Ascending aorta (tissue), 2 donors: ENCODE data around the gene APOC1. TPM values are rescaled to one million over a fixed set of nuclear protein-coding genes. Genes with fewer than 3 reads are reported as not detected.

ENCODE experiments used
- DNase-seq, 2 donors: peaks; one replicate each; pipeline ENCODE4 v3.0.0-alpha.2; 2019; ENCODE audit warnings: low spot score in 2 of 2
- H3K27ac ChIP-seq, 2 donors: fragments of 200-600 bp; sonication (generic); one replicate each; pipeline ENCODE4 v1.5.1; 2016 to 2017; ENCODE audit warnings: mild to moderate bottlenecking in 1 of 2
- H3K27me3 ChIP-seq: fragments of 200-600 bp; sonication (generic); one replicate; pipeline ENCODE4 v1.5.1; 2017
- H3K36me3 ChIP-seq, 2 donors: fragments of 200-600 bp; sonication (generic); one replicate each; pipeline ENCODE4 v1.5.1; 2016
- H3K4me1 ChIP-seq, 2 donors: fragments of 200-600 bp; sonication (generic); one replicate each; pipeline ENCODE4 v1.5.1; 2016 to 2017; ENCODE audit warnings: mild to moderate bottlenecking in 1 of 2
- H3K4me3 ChIP-seq, 2 donors: fragments of 200-600 bp; sonication (generic); one replicate each; pipeline ENCODE4 v1.5.1; 2016 to 2017; ENCODE audit warnings: mild to moderate bottlenecking in 1 of 2
- H3K9me3 ChIP-seq, 2 donors: fragments of 200-600 bp; sonication (generic); one replicate each; pipeline ENCODE4 v1.5.1; 2016
- intact Hi-C: fragments of 100-400 bp; cut with DNase I; formaldehyde crosslinking; loops from one replicate; pipeline ENCODE4 v1.15.1; 2023
- total RNA-seq: library from RNA; depleted of rRNA; stranded (reverse); fragments of >200 nt; gene quantifications from one replicate; pipeline ENCODE4 v1.1.0, GENCODE V29; 2016
- TF ChIP-seq, protein P1 (sequence below), 3 experiments: fragments of 200-600 bp in 2 of 3; fragments of 450-650 bp in 1 of 3; sonication (generic) in 2 of 3; IDR thresholded peaks; one replicate each; pipeline ENCODE4 v1.5.1; 2016 to 2019; ENCODE audit warnings: antibody characterized with exemption in 3 of 3, mild to moderate bottlenecking in 1 of 3, moderate library complexity in 1 of 3

Gene APOC1
- total RNA-seq, 1 donor from 2014 or later = 17.0 TPM

DNA sequence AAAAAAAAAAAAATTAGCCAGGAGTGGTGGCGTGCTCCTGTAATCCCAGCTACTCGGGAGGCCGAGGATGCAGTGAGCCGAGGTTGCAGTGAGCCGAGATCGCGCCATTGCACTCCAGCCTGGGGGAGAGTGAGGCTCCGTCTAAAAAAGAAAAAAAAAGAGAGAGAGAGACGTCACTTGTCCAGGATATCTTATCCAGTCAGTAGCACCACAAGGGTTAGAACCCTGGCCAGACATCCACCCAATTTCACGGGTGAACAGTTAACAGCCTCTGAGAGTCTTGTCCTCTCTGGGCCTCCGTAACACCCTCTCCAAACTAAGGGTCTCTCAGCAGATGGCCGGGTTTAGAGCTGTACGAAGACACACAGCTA, 39.9 kb downstream of the APOC1 start:
- peak overlapping the region; percentile 89 to 91 for H3K27ac ChIP-seq
- H3K27me3 ChIP-seq = no peaks in the 10 kb centered on the region
- H3K36me3 ChIP-seq = peaks cover 0 to 6% of the 10 kb centered on the region in 2 donors
- TF ChIP-seq, protein P1, sequence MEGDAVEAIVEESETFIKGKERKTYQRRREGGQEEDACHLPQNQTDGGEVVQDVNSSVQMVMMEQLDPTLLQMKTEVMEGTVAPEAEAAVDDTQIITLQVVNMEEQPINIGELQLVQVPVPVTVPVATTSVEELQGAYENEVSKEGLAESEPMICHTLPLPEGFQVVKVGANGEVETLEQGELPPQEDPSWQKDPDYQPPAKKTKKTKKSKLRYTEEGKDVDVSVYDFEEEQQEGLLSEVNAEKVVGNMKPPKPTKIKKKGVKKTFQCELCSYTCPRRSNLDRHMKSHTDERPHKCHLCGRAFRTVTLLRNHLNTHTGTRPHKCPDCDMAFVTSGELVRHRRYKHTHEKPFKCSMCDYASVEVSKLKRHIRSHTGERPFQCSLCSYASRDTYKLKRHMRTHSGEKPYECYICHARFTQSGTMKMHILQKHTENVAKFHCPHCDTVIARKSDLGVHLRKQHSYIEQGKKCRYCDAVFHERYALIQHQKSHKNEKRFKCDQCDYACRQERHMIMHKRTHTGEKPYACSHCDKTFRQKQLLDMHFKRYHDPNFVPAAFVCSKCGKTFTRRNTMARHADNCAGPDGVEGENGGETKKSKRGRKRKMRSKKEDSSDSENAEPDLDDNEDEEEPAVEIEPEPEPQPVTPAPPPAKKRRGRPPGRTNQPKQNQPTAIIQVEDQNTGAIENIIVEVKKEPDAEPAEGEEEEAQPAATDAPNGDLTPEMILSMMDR (IDR thresholded peaks at IDR 0.05) = no peak
- intact Hi-C loops = loop anchor here (1.0 to 2.0 kb wide), 2 partner anchors 63 to 139 kb away; partner anchors contain the start of genes PPP1R37 and TOMM40
- no peak for DNase-seq
- peaks cover 10 to 30% of the 10 kb centered on the region in 2 donors for H3K4me1 ChIP-seq
- no peaks in the 10 kb centered on the region for H3K9me3 ChIP-seq
- H3K4me3 ChIP-seq = peak overlapping the region; percentile 73 to 98

DNA sequence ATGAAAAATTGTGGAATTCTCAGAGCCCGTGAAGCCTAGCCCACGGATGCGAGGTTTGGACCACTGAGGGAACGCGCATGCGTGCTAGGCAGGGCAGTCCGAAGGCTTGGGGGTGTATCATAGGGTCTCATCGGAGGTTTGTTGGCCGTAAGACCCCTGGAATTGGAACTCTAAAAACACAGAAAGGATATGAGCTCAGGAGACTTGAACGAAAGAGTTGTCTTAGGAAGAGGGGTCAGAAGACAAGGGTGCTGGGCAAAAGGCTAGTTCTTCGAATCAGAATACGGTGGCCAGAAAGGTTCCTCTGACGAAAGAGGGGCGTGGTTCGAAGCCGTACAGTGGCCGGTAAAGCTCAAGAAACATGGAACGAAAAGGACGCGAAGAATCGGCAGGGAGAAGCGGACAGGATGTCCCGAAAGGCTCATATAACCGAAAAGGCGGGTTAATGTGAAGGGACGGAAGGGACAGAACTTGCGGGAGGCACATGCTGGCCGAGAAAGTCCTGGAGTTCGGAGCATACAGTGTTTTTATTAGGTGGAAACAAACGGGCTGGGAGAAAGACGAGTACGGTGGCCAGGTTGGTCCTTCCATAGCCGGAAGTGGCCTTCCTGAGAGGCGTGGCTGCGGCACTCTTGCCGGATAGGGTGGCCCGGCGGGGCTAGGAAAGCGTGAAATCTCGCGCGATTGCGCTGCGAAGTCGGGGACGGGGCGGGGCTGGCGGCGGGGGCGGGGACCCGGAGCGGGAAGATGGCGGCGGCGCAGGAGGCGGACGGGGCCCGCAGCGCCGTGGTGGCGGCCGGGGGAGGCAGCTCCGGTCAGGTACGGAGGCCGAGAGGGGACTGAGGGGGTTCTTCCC, 40.5 kb downstream of the APOC1 start, which contains the start of gene CLPTM1:
TSS of gene CLPTM1 (plus strand) at position 732 of the 856 bp plus-strand sequence. CDS start at position 748, 16 bp downstream.
- H3K4me1 ChIP-seq = peaks cover 10 to 30% of the 10 kb centered on the region in 2 donors

DNA sequence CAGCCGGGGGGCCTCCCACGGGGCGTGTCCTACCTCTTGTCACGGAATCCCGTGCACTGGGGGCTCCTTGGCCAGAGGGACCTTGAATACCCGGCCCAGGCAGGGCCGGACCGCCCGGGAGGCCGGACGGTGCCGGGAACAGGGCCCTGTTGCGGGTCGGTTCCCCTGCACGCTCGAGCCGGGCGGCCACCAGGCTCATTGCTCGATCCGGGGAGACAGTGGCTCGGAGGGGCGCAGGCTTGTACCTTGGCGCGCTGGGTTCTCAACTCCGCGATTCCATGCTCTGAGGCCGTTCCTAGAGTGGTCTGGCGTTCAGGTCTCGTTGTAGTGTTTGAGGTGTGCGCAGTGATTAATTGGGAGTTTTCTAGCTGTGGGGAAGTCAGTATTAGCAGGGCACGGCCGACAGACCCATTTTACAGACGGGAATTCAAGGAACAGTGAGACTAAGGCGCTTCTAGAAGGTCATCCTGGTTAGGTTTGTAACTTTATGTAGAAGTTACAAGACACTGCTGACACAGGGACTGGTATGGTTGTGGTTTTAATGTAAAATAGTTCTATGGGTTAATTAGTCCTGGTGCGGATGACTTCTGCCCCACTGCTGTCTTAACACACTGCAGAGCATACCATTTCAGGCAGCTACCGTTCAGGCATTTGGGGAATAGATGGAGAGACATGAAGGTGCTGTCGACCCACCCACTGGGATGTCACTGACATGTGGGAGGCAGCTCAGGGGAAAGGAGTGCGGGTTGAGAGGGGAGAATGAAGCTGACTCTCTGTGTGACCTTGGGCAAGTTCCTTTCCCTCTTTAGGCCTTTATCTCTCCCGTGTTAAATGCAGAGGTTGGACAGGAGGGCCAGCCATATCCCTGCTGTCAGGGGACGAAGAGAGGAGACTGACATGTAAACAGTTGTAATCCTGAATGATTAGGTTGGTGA, 41.4 kb downstream of the APOC1 start:
- TF ChIP-seq, protein P1 (IDR thresholded peaks at IDR 0.05) = no peak
- no peaks in the 10 kb centered on the region for H3K27me3 ChIP-seq
- DNase-seq = no peak
- intact Hi-C loops = loop anchor here (1.0 to 5.0 kb wide), 4 partner anchors 40 to 222 kb away; partner anchors contain the start of genes BLOC1S3, PPP1R37, RELB and TRAPPC6A
- peak overlapping the region; percentile 73 to 98 for H3K4me3 ChIP-seq
- no peaks in the 10 kb centered on the region for H3K9me3 ChIP-seq
- H3K27ac ChIP-seq = peak overlapping the region; percentile 89 to 91
- H3K36me3 ChIP-seq = peaks cover 0 to 4% of the 10 kb centered on the region in 2 donors
- H3K4me1 ChIP-seq = peaks cover 10 to 30% of the 10 kb centered on the region in 2 donors

More for the DNA sequence above, 40.5 kb downstream of the APOC1 start, which contains the start of gene CLPTM1:
- H3K36me3 ChIP-seq = peaks cover 0 to 6% of the 10 kb centered on the region in 2 donors
- H3K4me3 ChIP-seq = peak within 1 kb of the TSS; percentile 73 to 98
- TF ChIP-seq, protein P1 (IDR thresholded peaks at IDR 0.05) = peak in 1 of 3 experiments; percentile 28
- intact Hi-C loops = loop anchor here (1.0 to 5.0 kb wide), 5 partner anchors 40 to 222 kb away; partner anchors contain the start of genes BLOC1S3, PPP1R37, RELB and TOMM40
- H3K9me3 ChIP-seq = no peaks in the 10 kb centered on the region
- peak; percentile 87 to 98 for DNase-seq
- H3K27ac ChIP-seq = peak within 1 kb of the TSS; percentile 89 to 91
- H3K27me3 ChIP-seq = no peaks in the 10 kb centered on the region

DNA sequence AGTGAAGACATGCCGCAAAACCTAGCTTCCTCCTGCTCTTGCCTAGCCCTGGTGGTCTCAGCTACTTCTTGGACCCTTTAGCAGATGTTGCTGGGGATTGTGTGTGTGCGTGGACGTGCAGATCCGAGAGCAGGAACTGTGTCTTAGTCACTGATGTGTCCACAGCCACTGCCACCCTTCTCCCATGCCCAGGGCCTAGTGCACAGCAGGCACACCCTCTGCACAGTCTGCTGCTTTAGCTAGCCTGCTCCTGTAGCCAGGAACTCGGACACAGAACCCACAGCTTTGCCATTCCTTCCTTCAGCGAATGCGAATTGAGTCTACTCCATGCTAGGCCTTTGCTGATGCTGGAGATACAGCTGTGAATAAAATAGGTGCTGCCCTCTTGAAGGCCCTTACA, 43.1 kb downstream of the APOC1 start:
- TF ChIP-seq, protein P1 (IDR thresholded peaks at IDR 0.05) = no peak
- Histone ChIP-seq H3K27ac (no peak overlapping the region), H3K4me1 (peaks cover 5 to 23% of the 10 kb centered on the region in 2 donors), H3K27me3 (no peaks in the 10 kb centered on the region), H3K9me3 (no peaks in the 10 kb centered on the region), H3K4me3 (no peak overlapping the region), H3K36me3 (peaks cover 10 to 13% of the 10 kb centered on the region in 2 donors)
- no peak for DNase-seq
- intact Hi-C loops = loop anchor here (5.0 kb wide), 1 partner anchor 220 kb away; the partner anchor contains the start of genes BLOC1S3 and TRAPPC6A

DNA sequence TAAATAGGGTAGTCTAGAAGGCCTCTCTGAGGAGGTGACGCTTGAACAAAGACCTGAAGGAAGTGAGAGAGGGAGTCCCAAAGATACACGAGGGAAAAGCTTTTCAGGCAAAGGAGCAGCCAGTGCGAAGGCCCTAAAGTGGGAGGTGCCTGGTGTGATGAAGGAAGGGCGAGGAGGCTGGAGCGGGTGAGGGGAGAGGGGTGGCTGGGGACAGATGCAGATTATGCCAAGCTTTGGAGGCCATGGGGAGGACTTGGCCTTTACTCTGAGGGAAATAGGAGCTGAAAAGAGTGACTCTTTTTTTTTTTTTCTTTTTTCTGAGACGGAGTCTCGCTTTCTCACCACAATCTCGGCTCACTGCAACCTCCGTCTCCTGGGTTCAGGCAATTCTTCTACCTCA, 43.7 kb downstream of the APOC1 start:
- intact Hi-C loops = loop anchor here (5.0 kb wide), 1 partner anchor 219 kb away; the partner anchor contains the start of genes BLOC1S3 and TRAPPC6A
- H3K4me1 ChIP-seq = peaks cover 5 to 23% of the 10 kb centered on the region in 2 donors
- no peak overlapping the region for H3K27ac ChIP-seq
- TF ChIP-seq, protein P1 (IDR thresholded peaks at IDR 0.05) = no peak
- H3K4me3 ChIP-seq = no peak overlapping the region
- H3K9me3 ChIP-seq = no peaks in the 10 kb centered on the region
- peaks cover 13 to 17% of the 10 kb centered on the region in 2 donors for H3K36me3 ChIP-seq
- DNase-seq = no peak
- no peaks in the 10 kb centered on the region for H3K27me3 ChIP-seq
